SK-N-SH (cell line): ENCODE measurements around the gene ZNF319. TPM values are rescaled to one million over a fixed set of nuclear protein-coding genes. Genes with fewer than 3 reads are reported as not detected.

Experiments used
- CTCF ChIA-PET: fragments of 300-600, 350-600 bp; formaldehyde crosslinking; extraction: SDS; loops from one replicate; lab custom pipeline; 2021; lab: Yijun Ruan, JAX
- POLR2A ChIA-PET: fragments of 350-600 bp; sonication (Branson Sonifier 250); formaldehyde crosslinking; extraction: SDS; loops from one replicate; lab custom pipeline; 2020; ENCODE audit warnings: antibody characterized with exemption, inconsistent platforms; lab: Yijun Ruan, JAX
- DNase-seq: peaks from one replicate; pipeline ENCODE4 v3.0.0; 2012
- H2AFZ ChIP-seq: fragments of 200-600 bp; sonication (generic); 2 replicates; pipeline ENCODE4 v1.8.1; 2016; ENCODE audit warnings: antibody characterized with exemption, mild to moderate bottlenecking, low read depth
- H3F3A ChIP-seq: fragments of 200-600 bp; sonication (generic); replicated peaks from 2 replicates; pipeline ENCODE3; 2016; ENCODE audit warnings: antibody characterized with exemption, mild to moderate bottlenecking; ENCODE audit not compliant: insufficient read depth
- H3K27ac ChIP-seq, 2 experiments: fragments of 200-500 bp in 1 of 2; fragments of 200-600 bp in 1 of 2; sonication (Bioruptor generic) in 1 of 2; sonication (generic), shearing (Covaris generic) in 1 of 2; 2 replicates each; pipeline versions ENCODE4 v1.5.1 to v1.6.1; 2014 to 2016; ENCODE audit warnings: low read depth in 2 of 2, inconsistent platforms in 1 of 2, low read length in 1 of 2, mild to moderate bottlenecking in 1 of 2, mixed read lengths in 1 of 2
- H3K27me3 ChIP-seq: fragments of 200-600 bp; sonication (generic), shearing (Covaris generic); 2 replicates; pipeline ENCODE4 v1.6.1; 2016; ENCODE audit warnings: mixed run types; ENCODE audit not compliant: insufficient read depth
- H3K36me3 ChIP-seq, 2 experiments: fragments of 200-500 bp in 1 of 2; fragments of 200-600 bp in 1 of 2; sonication (Bioruptor generic) in 1 of 2; sonication (generic) in 1 of 2; replicated peaks in 1 of 2; 2 replicates each; pipeline versions ENCODE3 to v1.5.1; 2014 to 2016; ENCODE audit warnings: low read length in 1 of 2, mild to moderate bottlenecking in 1 of 2; ENCODE audit not compliant: insufficient read depth in 2 of 2, control insufficient read depth in 1 of 2
- H3K4me1 ChIP-seq, 2 experiments: fragments of 200-500 bp in 1 of 2; fragments of 200-600 bp in 1 of 2; sonication (Bioruptor generic) in 1 of 2; sonication (generic), shearing (Covaris generic) in 1 of 2; 2 replicates each; pipeline versions ENCODE4 v1.5.1 to v1.6.1; 2014 to 2016; ENCODE audit warnings: low read depth in 1 of 2, low read length in 1 of 2, mixed run types in 1 of 2; ENCODE audit not compliant: insufficient read depth in 2 of 2, control insufficient read depth in 1 of 2
- H3K4me2 ChIP-seq: fragments of 200-600 bp; sonication (generic), shearing (Covaris generic); 2 replicates; pipeline ENCODE4 v1.6.1; 2017; ENCODE audit warnings: mixed run types
- H3K4me3 ChIP-seq, 2 experiments: fragments of 200-500 bp in 1 of 2; fragments of 200-600 bp in 1 of 2; sonication (Bioruptor generic) in 1 of 2; sonication (generic), shearing (Covaris generic) in 1 of 2; 2 replicates each; pipeline versions ENCODE4 v1.5.1 to v1.8.1; 2014 to 2016; ENCODE audit warnings: low read depth in 2 of 2, inconsistent platforms in 1 of 2, low read length in 1 of 2, mild to moderate bottlenecking in 1 of 2, mixed read lengths in 1 of 2, moderate library complexity in 1 of 2
- H3K79me2 ChIP-seq: fragments of 200-600 bp; sonication (generic); 2 replicates; pipeline ENCODE4 v1.8.1; 2017; ENCODE audit warnings: mild to moderate bottlenecking; ENCODE audit not compliant: insufficient read depth
- H3K9ac ChIP-seq: fragments of 200-600 bp; sonication (generic); 2 replicates; pipeline ENCODE4 v1.6.1; 2017; ENCODE audit warnings: mixed run types
- H3K9me2 ChIP-seq: fragments of 200-600 bp; sonication (generic); 2 replicates; pipeline ENCODE4 v1.6.1; 2017; ENCODE audit warnings: mixed run types
- H3K9me3 ChIP-seq: fragments of 200-600 bp; sonication (generic); 2 replicates; pipeline ENCODE4 v1.6.1; 2017; ENCODE audit warnings: mixed run types, mild to moderate bottlenecking, moderate library complexity
- H4K20me1 ChIP-seq: fragments of 200-600 bp; sonication (generic); 2 replicates; pipeline ENCODE4 v1.6.1; 2017; ENCODE audit warnings: mild to moderate bottlenecking, mixed run types; ENCODE audit not compliant: insufficient read depth
- CHD2 ChIP-seq: fragments of 150-350 bp; IDR thresholded peaks from 2 replicates; pipeline ENCODE4 v1.6.1; 2018; ENCODE audit warnings: low read length; ENCODE audit not compliant: partially characterized antibody
- EP300 ChIP-seq, 2 experiments: IDR thresholded peaks; 2 replicates each; pipeline versions ENCODE4 v1.4.0 to v1.6.1; 2012; ENCODE audit warnings: borderline replicate concordance in 1 of 2, low read depth in 1 of 2, low read length in 1 of 2
- EZH2phosphoT487 ChIP-seq: fragments of 200-600 bp; sonication (generic); IDR thresholded peaks from 2 replicates; pipeline ENCODE4 v1.6.1; 2017; ENCODE audit warnings: low read depth, mixed run types, mild to moderate bottlenecking, antibody characterized with exemption, moderate library complexity, borderline replicate concordance
- FOXJ3 ChIP-seq: sonication (generic); formaldehyde crosslinking; IDR thresholded peaks from 2 replicates; pipeline ENCODE4 v1.5.1; 2020; ENCODE audit warnings: mild to moderate bottlenecking, missing genetic modification reagents
- JUND ChIP-seq: IDR thresholded peaks from 2 replicates; pipeline ENCODE4 v1.4.0; 2012
- MEF2A ChIP-seq: IDR thresholded peaks from 2 replicates; pipeline ENCODE4 v1.4.0; 2012; ENCODE audit warnings: low read depth, borderline replicate concordance
- NFIC ChIP-seq: IDR thresholded peaks from 2 replicates; pipeline ENCODE4 v1.4.0; 2012; ENCODE audit warnings: borderline replicate concordance
- NRF1 ChIP-seq: IDR thresholded peaks from 2 replicates; pipeline ENCODE4 v1.6.1; 2012; ENCODE audit warnings: low read depth, mild to moderate bottlenecking, low read length
- RCOR1 ChIP-seq: fragments of 150-350 bp; IDR thresholded peaks from 2 replicates; pipeline ENCODE4 v1.6.1; 2017; ENCODE audit warnings: antibody characterized with exemption, low read length
- RFX5 ChIP-seq: IDR thresholded peaks from 2 replicates; pipeline ENCODE4 v1.6.1; 2012; ENCODE audit warnings: mild to moderate bottlenecking, improper control_type of control experiment, low read length
- SMC3 ChIP-seq: IDR thresholded peaks from 2 replicates; pipeline ENCODE4 v1.6.1; 2012; ENCODE audit warnings: low read depth, low read length, improper control_type of control experiment
- TAF1 ChIP-seq: IDR thresholded peaks from 2 replicates; pipeline ENCODE4 v1.6.1; 2012; ENCODE audit warnings: low read depth, mild to moderate bottlenecking, low read length, moderate library complexity, borderline replicate concordance
- USF2 ChIP-seq: fragments of 150-350 bp; IDR thresholded peaks from 2 replicates; pipeline ENCODE4 v1.6.1; 2017; ENCODE audit warnings: antibody characterized with exemption, low read length, low read depth, borderline replicate concordance
- ZBTB33 ChIP-seq: IDR thresholded peaks from 2 replicates; pipeline ENCODE4 v1.4.0; 2012; ENCODE audit warnings: low read depth, borderline replicate concordance
- WGBS: methylation state at CpG from one replicate; pipeline ENCODE4 v1.1.6; 2017; ENCODE audit warnings: low lambda C conversion rate; 5-methylcytosine and 5-hydroxymethylcytosine counted together
- polyA plus RNA-seq, 3 experiments: library from polyadenylated mRNA; depleted of rRNA; stranded (reverse); fragments of >200 nt; gene quantifications; 2 replicates each; pipeline ENCODE4 v1.2.3, GENCODE V29; 2012
- TF ChIP-seq, protein P1 (sequence below): IDR thresholded peaks from 2 replicates; pipeline ENCODE4 v1.4.0; 2012; ENCODE audit warnings: low read depth, borderline replicate concordance
- TF ChIP-seq, protein P2 (sequence below): IDR thresholded peaks from 2 replicates; pipeline ENCODE4 v1.4.0; 2012; ENCODE audit warnings: low read depth
- TF ChIP-seq, protein P3 (sequence below): IDR thresholded peaks from 2 replicates; pipeline ENCODE4; 2012

The ZNF319 gene
- polyA plus RNA-seq, 1 of the 3 experiments (the other 2 are of a cell fraction) = 7.6 TPM

DNA sequence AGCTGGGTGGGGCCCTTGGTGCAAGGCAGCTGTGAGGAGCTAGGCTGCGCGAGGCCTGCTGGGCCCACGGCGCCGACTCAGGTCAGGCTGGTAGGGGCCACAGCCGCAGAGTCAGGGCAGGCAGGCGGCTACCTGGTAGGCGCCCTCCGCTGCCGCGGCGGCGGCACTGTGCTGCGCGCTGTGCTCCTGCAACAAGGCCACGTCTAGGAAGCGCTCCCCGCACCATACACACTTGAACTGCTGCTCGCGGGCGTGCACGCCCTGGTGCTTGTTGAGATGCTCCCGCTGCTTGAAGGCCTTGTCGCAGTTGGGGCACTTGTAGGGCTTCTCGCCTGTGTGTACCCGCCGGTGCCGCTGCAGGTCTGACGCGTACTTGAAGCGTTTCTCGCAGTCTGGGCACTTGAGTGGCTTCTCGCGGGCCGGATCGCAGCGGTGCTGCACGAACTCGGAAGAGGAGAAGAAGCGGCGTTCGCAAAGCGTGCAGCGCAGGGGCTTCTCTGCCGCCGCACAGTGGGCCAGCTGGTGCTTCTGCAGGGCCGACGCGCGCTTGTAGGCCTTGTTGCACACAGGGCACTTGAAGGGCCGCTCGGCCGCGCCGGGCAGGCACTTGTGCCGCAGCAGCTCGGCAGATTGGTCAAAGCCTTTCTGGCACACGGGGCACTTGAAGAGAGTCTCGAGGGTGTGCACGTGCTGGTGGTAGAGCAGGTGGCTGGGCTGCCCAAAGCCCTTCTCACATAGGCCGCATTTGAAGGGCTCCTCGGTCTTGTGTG is 3.9 kb downstream of the ZNF319 start:
- DNase-seq = no peak
- H4K20me1 ChIP-seq = 0 out of 2 replicates have a peak, but pooled peaks cover 6% of the 10 kb centered on the region
- no peaks in the 10 kb centered on the region for H3K9me3 ChIP-seq
- whole genome bisulfite sequencing = 95% methylated on average over 26 of the region's 62 CpGs
- H3K4me2 ChIP-seq = no peak overlapping the region
- peaks cover 4% of the 10 kb centered on the region for H3F3A ChIP-seq
- H3K4me3 ChIP-seq = no peak overlapping the region
- no peaks in the 10 kb centered on the region for H3K9me2 ChIP-seq
- peaks cover 0 to 35% of the 10 kb centered on the region in 2 experiments for H3K36me3 ChIP-seq
- peaks cover 0 to 12% of the 10 kb centered on the region in 2 experiments; a peak in 1 of 4 replicates for H3K4me1 ChIP-seq
- no peak overlapping the region for H3K9ac ChIP-seq
- ChIA-PET CTCF (interaction anchor here (1.6 to 6.2 kb wide), 2 partner anchors 91 to 97 kb away, joined by 4 to 71 read pairs; no protein-coding TSS in a partner anchor), POLR2A (no interaction called here)
- H2AFZ ChIP-seq = no peak overlapping the region
- H3K27ac ChIP-seq = no peak overlapping the region
- TF ChIP-seq NRF1 (no peak), USF2 (no peak), CHD2 (no peak), TAF1 (no peak), RCOR1 (no peak), NFIC (no peak), JUND (no peak), EZH2phosphoT487 (no peak), RFX5 (no peak), SMC3 (no peak), MEF2A (no peak), EP300 (IDR thresholded peaks at IDR 0.05; ENCODE audit: borderline replicate concordance in 1 of 2, low read depth in 1 of 2, low read length in 1 of 2) (no peak), FOXJ3 (no peak), ZBTB33 (no peak)
- TF ChIP-seq, protein P1, sequence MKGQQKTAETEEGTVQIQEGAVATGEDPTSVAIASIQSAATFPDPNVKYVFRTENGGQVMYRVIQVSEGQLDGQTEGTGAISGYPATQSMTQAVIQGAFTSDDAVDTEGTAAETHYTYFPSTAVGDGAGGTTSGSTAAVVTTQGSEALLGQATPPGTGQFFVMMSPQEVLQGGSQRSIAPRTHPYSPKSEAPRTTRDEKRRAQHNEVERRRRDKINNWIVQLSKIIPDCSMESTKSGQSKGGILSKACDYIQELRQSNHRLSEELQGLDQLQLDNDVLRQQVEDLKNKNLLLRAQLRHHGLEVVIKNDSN = no peak
- TF ChIP-seq, protein P2, sequence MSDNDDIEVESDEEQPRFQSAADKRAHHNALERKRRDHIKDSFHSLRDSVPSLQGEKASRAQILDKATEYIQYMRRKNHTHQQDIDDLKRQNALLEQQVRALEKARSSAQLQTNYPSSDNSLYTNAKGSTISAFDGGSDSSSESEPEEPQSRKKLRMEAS = no peak
- TF ChIP-seq, protein P3, sequence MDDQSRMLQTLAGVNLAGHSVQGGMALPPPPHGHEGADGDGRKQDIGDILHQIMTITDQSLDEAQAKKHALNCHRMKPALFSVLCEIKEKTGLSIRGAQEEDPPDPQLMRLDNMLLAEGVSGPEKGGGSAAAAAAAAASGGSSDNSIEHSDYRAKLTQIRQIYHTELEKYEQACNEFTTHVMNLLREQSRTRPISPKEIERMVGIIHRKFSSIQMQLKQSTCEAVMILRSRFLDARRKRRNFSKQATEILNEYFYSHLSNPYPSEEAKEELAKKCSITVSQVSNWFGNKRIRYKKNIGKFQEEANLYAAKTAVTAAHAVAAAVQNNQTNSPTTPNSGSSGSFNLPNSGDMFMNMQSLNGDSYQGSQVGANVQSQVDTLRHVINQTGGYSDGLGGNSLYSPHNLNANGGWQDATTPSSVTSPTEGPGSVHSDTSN = no peak
- no peaks in the 10 kb centered on the region for H3K27me3 ChIP-seq
- peaks cover 20% of the 10 kb centered on the region for H3K79me2 ChIP-seq
